AG04449 (cell line): ENCODE measurements around the gene ASCL3.

ENCODE experiments used
- CTCF ChIA-PET: fragments of 350-600 bp; formaldehyde crosslinking; extraction: SDS; loops from one replicate; lab custom pipeline; 2021; ENCODE audit warnings: antibody characterized with exemption; lab: Yijun Ruan, JAX
- POLR2A ChIA-PET: fragments of 400-600, 350-600 bp; formaldehyde crosslinking; extraction: SDS; loops from one replicate; lab custom pipeline; 2020; ENCODE audit warnings: antibody characterized with exemption, inconsistent platforms; lab: Yijun Ruan, JAX
- DNase-seq: peaks from one replicate; pipeline ENCODE4 v3.0.0-alpha.2; 2010; ENCODE audit warnings: low read depth, low spot score
- H3K4me3 ChIP-seq: 2 replicates; pipeline ENCODE4 v1.5.1; 2011; ENCODE audit warnings: low read depth, mild to moderate bottlenecking, control low read depth, low read length
- CTCF ChIP-seq: IDR thresholded peaks from one replicate; pipeline ENCODE4 v1.5.1; 2011; ENCODE audit warnings: mild to moderate bottlenecking, moderate library complexity, low read length, control low read depth, inconsistent platforms; ENCODE audit not compliant: insufficient read depth; ENCODE audit errors: missing control alignments

ASCL3 gene

GRCh38 chr11:8967184-8967583 lies 24.4 kb upstream of the ASCL3 start:
- DNase-seq: no peak
- ChIA-PET POLR2A (no interaction called here), CTCF (interaction anchor here (1.5 kb wide), 1 partner anchor 170 kb away, joined by 3 read pairs; no protein-coding TSS in a partner anchor)
- H3K4me3 ChIP-seq: no peak overlapping the region
- TF ChIP-seq CTCF: no peak

GRCh38 chr11:8964324-8965320 lies 21.8 kb upstream of the ASCL3 start, which contains the start of gene TMEM9B:
Gene TMEM9B (minus strand): TSS chr11:8964442. CDS start chr11:8964313, 129 bp downstream.
- POLR2A ChIA-PET: interaction anchor here (0.6 to 1.3 kb wide), 3 partner anchors 58 to 282 kb away, joined by 3 to 4 read pairs (median 3); partner anchors contain the start of genes RPL27A and TRIM66
- CTCF ChIA-PET: interaction anchor here (0.9 to 3.0 kb wide), 6 partner anchors 8 to 244 kb away, joined by 3 to 17 read pairs (median 6); partner anchors contain the start of gene NRIP3
- TF ChIP-seq CTCF: no peak
- H3K4me3 ChIP-seq: peak within 1 kb of the TSS; percentile 87
- DNase-seq: no peak

GRCh38 chr11:8963569-8964323 lies 20.9 kb upstream of the ASCL3 start:
- DNase-seq: no peak
- peak overlapping the region; percentile 87 for H3K4me3 ChIP-seq
- no peak for TF ChIP-seq CTCF
- ChIA-PET POLR2A (interaction anchor here (0.6 to 1.3 kb wide), 3 partner anchors 37 to 282 kb away, joined by 3 read pairs; partner anchors contain the start of genes RPL27A and TRIM66), CTCF (interaction anchor here (0.9 to 3.0 kb wide), 6 partner anchors 9 to 244 kb away, joined by 3 to 17 read pairs (median 6); partner anchors contain the start of gene NRIP3)

- no peak for TF ChIP-seq CTCF
- POLR2A ChIA-PET: no interaction called here
- CTCF ChIA-PET: interaction anchor here (1.1 to 3.0 kb wide), 4 partner anchors 48 to 243 kb away, joined by 3 to 17 read pairs (median 12); no protein-coding TSS in a partner anchor
These were observed 20.0 kb upstream of the ASCL3 start for GRCh38 chr11:8962841-8963240.

GRCh38 chr11:8961401-8961800 lies 18.6 kb upstream of the ASCL3 start:
- H3K4me3 ChIP-seq: no peak overlapping the region
- no peak for TF ChIP-seq CTCF
- DNase-seq: no peak
- CTCF ChIA-PET: interaction anchor here (0.7 to 4.6 kb wide), 19 partner anchors 8 to 546 kb away, joined by 3 to 83 read pairs (median 8); partner anchors contain the start of genes AKIP1 and ASCL3
- POLR2A ChIA-PET: no interaction called here

More at GRCh38 chr11:8962841-8963240, 20.0 kb upstream of the ASCL3 start:
- no peak for DNase-seq
- peak overlapping the region; percentile 87 for H3K4me3 ChIP-seq
